ENCODE measurements around the gene TCEAL3. TPM values are rescaled to one million over a fixed set of nuclear protein-coding genes. Genes with fewer than 3 reads are reported as not detected.

TCEAL3 gene
- total RNA-seq, 1 experiment from 2014 or later = 2.7 TPM

- no peaks in the 10 kb centered on the region for H3K27me3 ChIP-seq (replicated peaks; ENCODE audit: control insufficient read depth, insufficient read depth, low read length)
- no peaks in the 10 kb centered on the region for H3K27me3 Mint-ChIP-seq (ENCODE audit: insufficient read depth, unreplicated experiment)
- no peaks in the 10 kb centered on the region for H3K4me1 ChIP-seq
- H3K9me3 ChIP-seq = no peaks in the 10 kb centered on the region
- BruUV-seq (replicated peaks) = no TSS peak
- no peaks in the 10 kb centered on the region for H3K4me1 Mint-ChIP-seq (ENCODE audit: low read depth, unreplicated experiment)
- no peaks in the 10 kb centered on the region for H3K9me3 Mint-ChIP-seq (ENCODE audit: unreplicated experiment)
- H3K4me3 Mint-ChIP-seq (ENCODE audit: unreplicated experiment) = no peak overlapping the region
- ChIA-PET POLR2A (no interaction called here), CTCF (no interaction called here)
- TF ChIP-seq CTCF (IDR thresholded peaks at IDR 0.05; ENCODE audit: insufficient read depth in 1 of 2, low read depth in 1 of 2, low read length in 1 of 2, severe bottlenecking in 1 of 2, unreplicated experiment in 1 of 2) = no peak
- no peak overlapping the region for H3K4me3 ChIP-seq (ENCODE audit: low read depth, low read length)
- H3K36me3 Mint-ChIP-seq (ENCODE audit: insufficient read depth, unreplicated experiment) = no peaks in the 10 kb centered on the region
- H3K36me3 ChIP-seq (ENCODE audit: control insufficient read depth, insufficient read depth, low read length) = no peaks in the 10 kb centered on the region
- DNase-seq = no peak
- intact Hi-C loops (cut with micrococcal nuclease; ENCODE audit: unreplicated experiment) = no loop called here
- H3K27ac Mint-ChIP-seq (ENCODE audit: unreplicated experiment) = no peak overlapping the region
These were observed 36.6 kb upstream of the TCEAL3 start for GRCh38 chrX:103571121-103571520.

- no peak for DNase-seq
- TF ChIP-seq CTCF (IDR thresholded peaks at IDR 0.05; ENCODE audit: insufficient read depth in 1 of 2, low read depth in 1 of 2, low read length in 1 of 2, severe bottlenecking in 1 of 2, unreplicated experiment in 1 of 2) = no peak
- CTCF ChIA-PET = no interaction called here
- no peaks in the 10 kb centered on the region for H3K4me1 Mint-ChIP-seq (ENCODE audit: low read depth, unreplicated experiment)
- H3K9me3 ChIP-seq = no peaks in the 10 kb centered on the region
- no peaks in the 10 kb centered on the region for H3K9me3 Mint-ChIP-seq (ENCODE audit: unreplicated experiment)
- H3K4me3 ChIP-seq (ENCODE audit: low read depth, low read length) = no peak overlapping the region
- H3K36me3 ChIP-seq (ENCODE audit: control insufficient read depth, insufficient read depth, low read length) = no peaks in the 10 kb centered on the region
- no peak overlapping the region for H3K4me3 Mint-ChIP-seq (ENCODE audit: unreplicated experiment)
- intact Hi-C loops (cut with micrococcal nuclease; ENCODE audit: unreplicated experiment) = no loop called here
- no peaks in the 10 kb centered on the region for H3K27me3 ChIP-seq (replicated peaks; ENCODE audit: control insufficient read depth, insufficient read depth, low read length)
- H3K27ac Mint-ChIP-seq (ENCODE audit: unreplicated experiment) = no peak overlapping the region
- BruUV-seq (replicated peaks) = no TSS peak
- no peaks in the 10 kb centered on the region for H3K27me3 Mint-ChIP-seq (ENCODE audit: insufficient read depth, unreplicated experiment)
- H3K36me3 Mint-ChIP-seq (ENCODE audit: insufficient read depth, unreplicated experiment) = no peaks in the 10 kb centered on the region
- H3K4me1 ChIP-seq = no peaks in the 10 kb centered on the region
- POLR2A ChIA-PET = no interaction called here
These were observed 36.0 kb upstream of the TCEAL3 start for GRCh38 chrX:103571726-103572125.

GRCh38 chrX:103573202-103573601, 34.6 kb upstream of the TCEAL3 start:
- intact Hi-C loops (cut with micrococcal nuclease; ENCODE audit: unreplicated experiment) = no loop called here
- no peak for TF ChIP-seq CTCF (IDR thresholded peaks at IDR 0.05; ENCODE audit: insufficient read depth in 1 of 2, low read depth in 1 of 2, low read length in 1 of 2, severe bottlenecking in 1 of 2, unreplicated experiment in 1 of 2)
- Mint-ChIP-seq H3K36me3 (ENCODE audit: insufficient read depth, unreplicated experiment) (no peaks in the 10 kb centered on the region), H3K9me3 (ENCODE audit: unreplicated experiment) (no peaks in the 10 kb centered on the region), H3K4me3 (ENCODE audit: unreplicated experiment) (no peak overlapping the region), H3K4me1 (ENCODE audit: low read depth, unreplicated experiment) (no peaks in the 10 kb centered on the region), H3K27ac (ENCODE audit: unreplicated experiment) (no peak overlapping the region), H3K27me3 (ENCODE audit: insufficient read depth, unreplicated experiment) (no peaks in the 10 kb centered on the region)
- no peaks in the 10 kb centered on the region for H3K27me3 ChIP-seq (replicated peaks; ENCODE audit: control insufficient read depth, insufficient read depth, low read length)
- H3K4me1 ChIP-seq = no peaks in the 10 kb centered on the region
- ChIA-PET CTCF (no interaction called here), POLR2A (no interaction called here)
- no peaks in the 10 kb centered on the region for H3K36me3 ChIP-seq (ENCODE audit: control insufficient read depth, insufficient read depth, low read length)
- DNase-seq = no peak
- no TSS peak for BruUV-seq (replicated peaks)
- H3K4me3 ChIP-seq (ENCODE audit: low read depth, low read length) = no peak overlapping the region
- H3K9me3 ChIP-seq = no peaks in the 10 kb centered on the region
